Vagina (tissue), 2 donors: ENCODE data around the gene LMBR1L.

Experiments
- POLR2A ChIP-seq, 2 donors: fragments of 450-650 bp; IDR thresholded peaks; one replicate each; pipeline ENCODE4 v1.6.1; 2017; ENCODE audit warnings: antibody characterized with exemption in 2 of 2, mild to moderate bottlenecking in 2 of 2, moderate library complexity in 2 of 2
- TF ChIP-seq, protein P1 (sequence below), 3 experiments: fragments of 450-650 bp in 2 of 3; fragments of 200-600 bp in 1 of 3; sonication (generic) in 1 of 3; IDR thresholded peaks; one replicate each; pipeline ENCODE4 v1.5.1; 2017 to 2019; ENCODE audit warnings: antibody characterized with exemption in 3 of 3, mild to moderate bottlenecking in 2 of 3, moderate library complexity in 2 of 3

DNA sequence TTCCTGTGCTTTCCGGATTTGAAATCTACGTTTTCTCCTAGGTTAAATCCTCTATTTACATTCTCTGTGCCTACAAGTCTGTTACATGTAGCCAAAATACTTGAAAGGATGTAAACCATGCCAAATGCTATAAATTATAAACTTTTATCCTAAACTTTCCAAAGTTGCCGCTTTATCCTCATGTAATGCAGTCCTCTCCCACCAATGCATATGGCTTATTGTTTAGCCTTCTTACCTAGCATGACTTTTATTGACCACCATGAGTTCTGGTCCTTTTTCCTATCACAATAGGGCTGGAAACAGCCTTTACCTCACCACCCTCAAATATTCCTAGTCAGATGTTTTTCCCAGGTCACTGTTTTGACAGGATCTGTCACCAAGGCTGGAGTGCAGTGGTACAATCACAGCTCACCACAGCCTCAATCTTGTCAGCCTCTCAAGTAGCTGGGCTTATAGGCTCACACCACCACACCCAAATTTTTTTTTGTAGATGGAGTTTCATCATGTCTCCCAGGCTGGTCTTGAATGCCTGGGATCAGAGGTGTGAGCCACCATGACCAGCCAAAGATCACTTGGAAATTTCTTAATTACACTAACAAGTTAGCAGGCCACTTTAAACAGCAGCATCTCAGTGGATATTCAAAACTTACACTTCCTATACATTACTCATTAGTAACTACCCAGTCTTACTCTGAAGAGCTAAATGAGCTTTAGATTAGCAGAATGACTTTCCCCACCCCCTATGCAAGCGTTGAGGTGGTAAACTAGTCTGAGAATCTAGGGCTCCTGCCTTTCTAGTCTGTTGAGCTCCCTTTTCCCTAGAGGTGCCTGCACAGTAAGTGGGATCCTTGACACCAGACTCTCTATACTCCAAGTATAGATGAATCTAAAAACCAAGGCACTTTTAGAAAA is 16.5 kb upstream of the LMBR1L start:
- TF ChIP-seq, protein P1, sequence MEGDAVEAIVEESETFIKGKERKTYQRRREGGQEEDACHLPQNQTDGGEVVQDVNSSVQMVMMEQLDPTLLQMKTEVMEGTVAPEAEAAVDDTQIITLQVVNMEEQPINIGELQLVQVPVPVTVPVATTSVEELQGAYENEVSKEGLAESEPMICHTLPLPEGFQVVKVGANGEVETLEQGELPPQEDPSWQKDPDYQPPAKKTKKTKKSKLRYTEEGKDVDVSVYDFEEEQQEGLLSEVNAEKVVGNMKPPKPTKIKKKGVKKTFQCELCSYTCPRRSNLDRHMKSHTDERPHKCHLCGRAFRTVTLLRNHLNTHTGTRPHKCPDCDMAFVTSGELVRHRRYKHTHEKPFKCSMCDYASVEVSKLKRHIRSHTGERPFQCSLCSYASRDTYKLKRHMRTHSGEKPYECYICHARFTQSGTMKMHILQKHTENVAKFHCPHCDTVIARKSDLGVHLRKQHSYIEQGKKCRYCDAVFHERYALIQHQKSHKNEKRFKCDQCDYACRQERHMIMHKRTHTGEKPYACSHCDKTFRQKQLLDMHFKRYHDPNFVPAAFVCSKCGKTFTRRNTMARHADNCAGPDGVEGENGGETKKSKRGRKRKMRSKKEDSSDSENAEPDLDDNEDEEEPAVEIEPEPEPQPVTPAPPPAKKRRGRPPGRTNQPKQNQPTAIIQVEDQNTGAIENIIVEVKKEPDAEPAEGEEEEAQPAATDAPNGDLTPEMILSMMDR (IDR thresholded peaks at IDR 0.05): no peak
- TF ChIP-seq POLR2A (IDR thresholded peaks at IDR 0.05): no peak
